Measurements from ENCODE around the gene SORCS2. TPM values are rescaled to one million over a fixed set of nuclear protein-coding genes. Genes with fewer than 3 reads are reported as not detected.

SORCS2 gene
- total RNA-seq, 2 donors from 2014 or later: 1.0 to 4.4 TPM

DNA sequence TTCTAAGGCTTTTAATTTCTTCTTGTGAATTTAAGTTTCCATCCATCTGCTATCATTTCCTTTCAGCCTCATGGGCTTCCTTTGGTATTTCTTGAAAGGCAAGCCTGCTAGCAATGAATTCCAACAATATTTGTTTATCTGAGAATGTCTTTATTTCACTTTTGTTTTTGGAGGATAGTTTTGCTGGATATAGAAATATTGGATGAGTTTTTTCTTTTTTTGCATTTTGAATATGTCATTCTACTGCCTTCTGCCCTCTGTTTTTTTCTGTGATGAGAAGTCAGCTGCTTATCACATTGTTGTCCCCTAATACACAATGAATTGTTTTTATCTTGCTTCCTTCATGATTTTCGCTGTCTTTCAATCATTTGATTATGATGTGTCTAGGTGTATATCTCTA lies 13.2 kb upstream of the SORCS2 start:
- Histone ChIP-seq H3K27ac (no peak overlapping the region), H3K4me1 (replicated peaks) (no peaks in the 10 kb centered on the region), H3K4me3 (no peak overlapping the region), H3K9me3 (no peaks in the 10 kb centered on the region), H3K36me3 (no peaks in the 10 kb centered on the region), H3K27me3 (replicated peaks; ENCODE audit: insufficient read depth) (no peaks in the 10 kb centered on the region)
- intact Hi-C loops (cut with DNase I): no loop called here
- WGBS: 96% methylated on average over 1 of the region's 1 CpG
- no peak for DNase-seq (ENCODE audit: low spot score)
- TF ChIP-seq POLR2A (IDR thresholded peaks at IDR 0.05): no peak
- TF ChIP-seq CTCF (IDR thresholded peaks at IDR 0.05): no peak
- no peak for TF ChIP-seq POLR2AphosphoS5 (IDR thresholded peaks at IDR 0.05)

- TF ChIP-seq POLR2A (IDR thresholded peaks at IDR 0.05): no peak
- no peak for TF ChIP-seq CTCF (IDR thresholded peaks at IDR 0.05)
- no peak for TF ChIP-seq POLR2AphosphoS5 (IDR thresholded peaks at IDR 0.05)
- DNase-seq (ENCODE audit: low spot score): no peak
- Histone ChIP-seq H3K36me3 (no peaks in the 10 kb centered on the region), H3K27me3 (replicated peaks; ENCODE audit: insufficient read depth) (no peaks in the 10 kb centered on the region), H3K9me3 (no peaks in the 10 kb centered on the region), H3K4me3 (no peak overlapping the region), H3K4me1 (replicated peaks) (no peaks in the 10 kb centered on the region), H3K27ac (no peak overlapping the region)
- intact Hi-C loops (cut with DNase I): no loop called here
- WGBS: 44% methylated on average over 4 of the region's 4 CpGs
Measured at GRCh38 chr4:7180938-7181337, 11.4 kb upstream of the SORCS2 start.

- Histone ChIP-seq H3K36me3 (no peaks in the 10 kb centered on the region), H3K27me3 (replicated peaks; ENCODE audit: insufficient read depth) (no peaks in the 10 kb centered on the region), H3K9me3 (no peaks in the 10 kb centered on the region), H3K4me1 (replicated peaks) (no peaks in the 10 kb centered on the region), H3K27ac (no peak overlapping the region), H3K4me3 (no peak overlapping the region)
- 86% methylated on average over 3 of the region's 3 CpGs for WGBS
- intact Hi-C loops (cut with DNase I): no loop called here
- DNase-seq (ENCODE audit: low spot score): no peak
- TF ChIP-seq POLR2AphosphoS5 (IDR thresholded peaks at IDR 0.05) (no peak), POLR2A (IDR thresholded peaks at IDR 0.05) (no peak), CTCF (IDR thresholded peaks at IDR 0.05) (no peak)
Measured at GRCh38 chr4:7182616-7183015, 9.7 kb upstream of the SORCS2 start.

DNA sequence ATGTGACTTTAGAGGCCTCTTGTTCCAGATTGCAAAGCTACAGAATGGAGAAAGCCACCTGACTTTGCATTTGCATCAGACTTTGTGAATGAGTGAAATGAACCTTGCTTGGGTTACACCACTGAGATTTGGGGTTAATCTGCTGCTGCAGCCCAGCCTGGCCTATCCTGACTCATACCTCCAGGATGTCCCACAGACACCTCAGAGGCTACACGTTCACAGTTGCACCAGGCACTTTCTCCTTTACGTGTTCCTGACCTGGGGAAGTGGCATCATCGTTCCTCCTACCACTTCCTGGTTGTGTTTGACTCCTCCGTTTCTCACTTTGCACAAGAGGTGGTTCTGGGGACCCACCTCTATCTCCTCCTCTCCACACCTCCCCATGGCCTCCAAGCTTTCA lies 9.2 kb upstream of the SORCS2 start:
- DNase-seq (ENCODE audit: low spot score): no peak
- no peaks in the 10 kb centered on the region for H3K9me3 ChIP-seq
- no peak overlapping the region for H3K27ac ChIP-seq
- 80% methylated on average over 4 of the region's 4 CpGs for WGBS
- H3K4me3 ChIP-seq: no peak overlapping the region
- H3K27me3 ChIP-seq (replicated peaks; ENCODE audit: insufficient read depth): no peaks in the 10 kb centered on the region
- no peaks in the 10 kb centered on the region for H3K36me3 ChIP-seq
- TF ChIP-seq POLR2AphosphoS5 (IDR thresholded peaks at IDR 0.05): no peak
- TF ChIP-seq POLR2A (IDR thresholded peaks at IDR 0.05): no peak
- H3K4me1 ChIP-seq (replicated peaks): no peaks in the 10 kb centered on the region
- intact Hi-C loops (cut with DNase I): no loop called here

DNA sequence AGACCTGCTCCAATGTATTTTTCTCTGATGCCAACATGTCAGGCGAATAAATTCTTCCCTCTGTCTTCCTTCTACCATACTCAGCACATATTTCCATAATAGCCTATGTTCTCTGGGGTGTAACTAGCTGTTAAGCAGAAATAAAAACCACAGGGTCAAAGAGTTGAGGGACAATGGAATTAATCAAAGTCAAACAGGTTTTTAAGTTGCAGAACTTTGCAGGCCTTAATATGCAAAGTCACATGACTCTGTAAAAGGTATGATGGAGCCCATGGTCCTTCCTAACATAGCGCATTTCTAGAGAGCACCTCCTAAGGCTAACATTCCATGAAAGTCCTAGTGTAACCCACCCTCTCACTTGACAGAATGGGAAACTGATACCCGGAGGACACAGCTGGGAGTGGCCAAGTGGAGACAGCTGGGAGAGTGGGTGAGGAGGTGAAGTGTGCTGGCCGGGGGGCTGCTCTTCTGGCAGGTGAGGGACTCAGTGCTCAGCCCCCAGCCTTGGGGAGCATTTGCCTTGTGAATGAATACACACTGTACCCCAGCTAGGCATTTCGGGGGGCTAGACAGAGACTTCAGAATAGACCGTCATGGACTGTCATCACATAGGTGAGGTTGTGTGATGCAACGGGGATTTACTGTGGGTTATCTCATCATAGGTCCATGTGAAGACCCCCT lies 8.4 kb upstream of the SORCS2 start:
- no peak for DNase-seq (ENCODE audit: low spot score)
- TF ChIP-seq POLR2A (IDR thresholded peaks at IDR 0.05) (no peak), CTCF (IDR thresholded peaks at IDR 0.05) (no peak), POLR2AphosphoS5 (IDR thresholded peaks at IDR 0.05) (no peak)
- no peaks in the 10 kb centered on the region for H3K27me3 ChIP-seq (replicated peaks; ENCODE audit: insufficient read depth)

More for the DNA sequence above, 8.4 kb upstream of the SORCS2 start:
- intact Hi-C loops (cut with DNase I): no loop called here
- Histone ChIP-seq H3K9me3 (no peaks in the 10 kb centered on the region), H3K36me3 (no peaks in the 10 kb centered on the region), H3K4me1 (replicated peaks) (no peaks in the 10 kb centered on the region), H3K4me3 (no peak overlapping the region), H3K27ac (no peak overlapping the region)
- WGBS: 90% methylated on average over 7 of the region's 7 CpGs

Data from prostate gland (tissue), 2 donors.